WTC11 (cell line): ENCODE results near the gene CDH20. TPM values are rescaled to one million over a fixed set of nuclear protein-coding genes. Genes with fewer than 3 reads are reported as not detected.

Experiments used
- ATAC-seq: fragments of 200-7000 bp; cut with Tn5 transposase; 2 replicates; pipeline ENCODE4 v1.10.0; 2021; ENCODE audit warnings: mild to moderate bottlenecking, moderate library complexity
- CTCF ChIA-PET: fragments of 300-600 bp; sonication (Branson Sonifier 250); formaldehyde crosslinking; loops from one replicate; lab custom pipeline; 2021; ENCODE audit warnings: antibody characterized with exemption; lab: Charles Lee
- POLR2A ChIA-PET: fragments of 350-600 bp; sonication (Branson Sonifier 250); formaldehyde crosslinking; loops from one replicate; lab custom pipeline; 2021; ENCODE audit warnings: antibody characterized with exemption; lab: Charles Lee
- DNase-seq: peaks from one replicate; pipeline ENCODE4 v3.0.0; 2021; ENCODE audit warnings: low spot score
- H3K27ac Mint-ChIP-seq: 2 replicates; pipeline ENCODE4 v1.8.0; 2021; ENCODE audit warnings: mixed read lengths
- H3K27me3 Mint-ChIP-seq: 2 replicates; pipeline ENCODE4 v1.8.0; 2021; ENCODE audit warnings: low read depth, mild to moderate bottlenecking, moderate library complexity, mixed read lengths
- H3K36me3 Mint-ChIP-seq: 2 replicates; pipeline ENCODE4 v1.8.0; 2021; ENCODE audit warnings: mixed read lengths
- H3K4me1 Mint-ChIP-seq: 2 replicates; pipeline ENCODE4 v1.8.0; 2022; ENCODE audit warnings: mixed read lengths
- H3K4me3 Mint-ChIP-seq: 2 replicates; pipeline ENCODE4 v1.8.0; 2021; ENCODE audit warnings: mild to moderate bottlenecking, moderate library complexity, mixed read lengths
- H3K9me3 Mint-ChIP-seq: 2 replicates; pipeline ENCODE4 v1.8.0; 2021; ENCODE audit warnings: mixed read lengths
- CREM ChIP-seq: sonication (generic); formaldehyde crosslinking; IDR thresholded peaks from 2 replicates; pipeline ENCODE4 v1.8.1; 2022; ENCODE audit warnings: mild to moderate bottlenecking, missing genetic modification reagents, moderate library complexity
- ETV6 ChIP-seq: sonication (generic); formaldehyde crosslinking; IDR thresholded peaks from 2 replicates; pipeline ENCODE4 v1.8.1; 2022; ENCODE audit warnings: mild to moderate bottlenecking, missing genetic modification reagents
- HMGA2 ChIP-seq: fragments of 250-450 bp; sonication (Bioruptor Pico); IDR thresholded peaks from 2 replicates; pipeline ENCODE4 v1.4.0; 2021; ENCODE audit warnings: mild to moderate bottlenecking, moderate library complexity
- RELA ChIP-seq: sonication (generic); formaldehyde crosslinking; IDR thresholded peaks from 2 replicates; pipeline ENCODE4 v1.8.1; 2022; ENCODE audit warnings: missing genetic modification reagents, mild to moderate bottlenecking, borderline replicate concordance
- TP53 ChIP-seq: sonication (generic); formaldehyde crosslinking; IDR thresholded peaks from 2 replicates; pipeline ENCODE4 v1.8.1; 2023; ENCODE audit warnings: mild to moderate bottlenecking, missing genetic modification reagents
- ZNF263 ChIP-seq: sonication (generic); formaldehyde crosslinking; IDR thresholded peaks from 2 replicates; pipeline ENCODE4 v1.8.1; 2022; ENCODE audit warnings: low read depth, mild to moderate bottlenecking, moderate library complexity, missing genetic modification reagents
- total RNA-seq: library from RNA; stranded (reverse); gene quantifications from 3 replicates; pipeline ENCODE4 v1.2.3, GENCODE V29; 2021
- TF ChIP-seq, protein P1 (sequence below): sonication (generic); formaldehyde crosslinking; IDR thresholded peaks from 2 replicates; pipeline ENCODE4 v1.8.0; 2022; ENCODE audit warnings: missing genetic modification reagents
- TF ChIP-seq, protein P2 (sequence below): fragments of 250-450 bp; sonication (Bioruptor Pico); IDR thresholded peaks from 2 replicates; pipeline ENCODE4 v1.9.0; 2021; ENCODE audit warnings: mild to moderate bottlenecking
- TF ChIP-seq, protein P3 (sequence below): fragments of 250-450 bp; sonication (Bioruptor Pico); IDR thresholded peaks from 2 replicates; pipeline ENCODE4 v1.9.0; 2021; ENCODE audit warnings: mild to moderate bottlenecking, borderline replicate concordance
- TF ChIP-seq, protein P4 (sequence below): sonication (generic); formaldehyde crosslinking; IDR thresholded peaks from 2 replicates; pipeline ENCODE4 v1.8.1; 2022; ENCODE audit warnings: low read depth, mild to moderate bottlenecking, moderate library complexity, missing genetic modification reagents, borderline replicate concordance
- TF ChIP-seq, protein P5 (sequence below): sonication (generic); formaldehyde crosslinking; IDR thresholded peaks from 2 replicates; pipeline ENCODE4 v1.8.0; 2023; ENCODE audit warnings: missing genetic modification reagents

Gene CDH20
- total RNA-seq, 1 experiment from 2014 or later, result 0.39 TPM

DNA sequence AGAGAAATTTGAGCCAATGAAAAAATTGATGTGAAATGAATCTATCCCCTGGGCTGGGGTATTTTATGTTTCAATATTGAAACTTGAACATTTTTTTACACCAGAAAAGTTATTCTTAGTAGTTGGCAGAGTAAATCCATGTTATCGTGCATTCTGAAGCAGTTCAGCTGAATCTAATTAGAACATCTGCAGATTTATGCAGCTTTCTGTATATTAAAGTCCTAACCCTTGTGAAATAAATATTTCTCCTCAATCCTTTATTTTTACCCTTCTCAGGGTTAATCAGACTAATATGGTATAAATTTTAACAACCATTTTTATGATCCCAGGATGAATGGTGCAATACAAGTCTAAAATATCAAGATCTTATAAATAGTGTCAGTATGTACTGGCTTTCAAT lies 69.5 kb downstream of the CDH20 start:
- ChIA-PET POLR2A (no interaction called here), CTCF (no interaction called here)
- Mint-ChIP-seq H3K9me3 (no peaks in the 10 kb centered on the region), H3K27ac (no peak overlapping the region), H3K4me3 (no peak overlapping the region), H3K36me3 (no peaks in the 10 kb centered on the region), H3K27me3 (no peaks in the 10 kb centered on the region), H3K4me1 (no peaks in the 10 kb centered on the region)
- DNase-seq (no peak), ATAC-seq (no peak)
- TF ChIP-seq RELA (CRISPR knock-in tag) (no peak), ETV6 (CRISPR knock-in tag) (no peak), CREM (CRISPR knock-in tag) (no peak), TP53 (no peak)
- TF ChIP-seq, protein P1, sequence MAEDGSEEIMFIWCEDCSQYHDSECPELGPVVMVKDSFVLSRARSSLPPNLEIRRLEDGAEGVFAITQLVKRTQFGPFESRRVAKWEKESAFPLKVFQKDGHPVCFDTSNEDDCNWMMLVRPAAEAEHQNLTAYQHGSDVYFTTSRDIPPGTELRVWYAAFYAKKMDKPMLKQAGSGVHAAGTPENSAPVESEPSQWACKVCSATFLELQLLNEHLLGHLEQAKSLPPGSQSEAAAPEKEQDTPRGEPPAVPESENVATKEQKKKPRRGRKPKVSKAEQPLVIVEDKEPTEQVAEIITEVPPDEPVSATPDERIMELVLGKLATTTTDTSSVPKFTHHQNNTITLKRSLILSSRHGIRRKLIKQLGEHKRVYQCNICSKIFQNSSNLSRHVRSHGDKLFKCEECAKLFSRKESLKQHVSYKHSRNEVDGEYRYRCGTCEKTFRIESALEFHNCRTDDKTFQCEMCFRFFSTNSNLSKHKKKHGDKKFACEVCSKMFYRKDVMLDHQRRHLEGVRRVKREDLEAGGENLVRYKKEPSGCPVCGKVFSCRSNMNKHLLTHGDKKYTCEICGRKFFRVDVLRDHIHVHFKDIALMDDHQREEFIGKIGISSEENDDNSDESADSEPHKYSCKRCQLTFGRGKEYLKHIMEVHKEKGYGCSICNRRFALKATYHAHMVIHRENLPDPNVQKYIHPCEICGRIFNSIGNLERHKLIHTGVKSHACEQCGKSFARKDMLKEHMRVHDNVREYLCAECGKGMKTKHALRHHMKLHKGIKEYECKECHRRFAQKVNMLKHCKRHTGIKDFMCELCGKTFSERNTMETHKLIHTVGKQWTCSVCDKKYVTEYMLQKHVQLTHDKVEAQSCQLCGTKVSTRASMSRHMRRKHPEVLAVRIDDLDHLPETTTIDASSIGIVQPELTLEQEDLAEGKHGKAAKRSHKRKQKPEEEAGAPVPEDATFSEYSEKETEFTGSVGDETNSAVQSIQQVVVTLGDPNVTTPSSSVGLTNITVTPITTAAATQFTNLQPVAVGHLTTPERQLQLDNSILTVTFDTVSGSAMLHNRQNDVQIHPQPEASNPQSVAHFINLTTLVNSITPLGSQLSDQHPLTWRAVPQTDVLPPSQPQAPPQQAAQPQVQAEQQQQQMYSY (CRISPR knock-in tag), result no peak
- TF ChIP-seq, protein P2, sequence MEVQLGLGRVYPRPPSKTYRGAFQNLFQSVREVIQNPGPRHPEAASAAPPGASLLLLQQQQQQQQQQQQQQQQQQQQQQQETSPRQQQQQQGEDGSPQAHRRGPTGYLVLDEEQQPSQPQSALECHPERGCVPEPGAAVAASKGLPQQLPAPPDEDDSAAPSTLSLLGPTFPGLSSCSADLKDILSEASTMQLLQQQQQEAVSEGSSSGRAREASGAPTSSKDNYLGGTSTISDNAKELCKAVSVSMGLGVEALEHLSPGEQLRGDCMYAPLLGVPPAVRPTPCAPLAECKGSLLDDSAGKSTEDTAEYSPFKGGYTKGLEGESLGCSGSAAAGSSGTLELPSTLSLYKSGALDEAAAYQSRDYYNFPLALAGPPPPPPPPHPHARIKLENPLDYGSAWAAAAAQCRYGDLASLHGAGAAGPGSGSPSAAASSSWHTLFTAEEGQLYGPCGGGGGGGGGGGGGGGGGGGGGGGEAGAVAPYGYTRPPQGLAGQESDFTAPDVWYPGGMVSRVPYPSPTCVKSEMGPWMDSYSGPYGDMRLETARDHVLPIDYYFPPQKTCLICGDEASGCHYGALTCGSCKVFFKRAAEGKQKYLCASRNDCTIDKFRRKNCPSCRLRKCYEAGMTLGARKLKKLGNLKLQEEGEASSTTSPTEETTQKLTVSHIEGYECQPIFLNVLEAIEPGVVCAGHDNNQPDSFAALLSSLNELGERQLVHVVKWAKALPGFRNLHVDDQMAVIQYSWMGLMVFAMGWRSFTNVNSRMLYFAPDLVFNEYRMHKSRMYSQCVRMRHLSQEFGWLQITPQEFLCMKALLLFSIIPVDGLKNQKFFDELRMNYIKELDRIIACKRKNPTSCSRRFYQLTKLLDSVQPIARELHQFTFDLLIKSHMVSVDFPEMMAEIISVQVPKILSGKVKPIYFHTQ, result no peak
- TF ChIP-seq, protein P3, sequence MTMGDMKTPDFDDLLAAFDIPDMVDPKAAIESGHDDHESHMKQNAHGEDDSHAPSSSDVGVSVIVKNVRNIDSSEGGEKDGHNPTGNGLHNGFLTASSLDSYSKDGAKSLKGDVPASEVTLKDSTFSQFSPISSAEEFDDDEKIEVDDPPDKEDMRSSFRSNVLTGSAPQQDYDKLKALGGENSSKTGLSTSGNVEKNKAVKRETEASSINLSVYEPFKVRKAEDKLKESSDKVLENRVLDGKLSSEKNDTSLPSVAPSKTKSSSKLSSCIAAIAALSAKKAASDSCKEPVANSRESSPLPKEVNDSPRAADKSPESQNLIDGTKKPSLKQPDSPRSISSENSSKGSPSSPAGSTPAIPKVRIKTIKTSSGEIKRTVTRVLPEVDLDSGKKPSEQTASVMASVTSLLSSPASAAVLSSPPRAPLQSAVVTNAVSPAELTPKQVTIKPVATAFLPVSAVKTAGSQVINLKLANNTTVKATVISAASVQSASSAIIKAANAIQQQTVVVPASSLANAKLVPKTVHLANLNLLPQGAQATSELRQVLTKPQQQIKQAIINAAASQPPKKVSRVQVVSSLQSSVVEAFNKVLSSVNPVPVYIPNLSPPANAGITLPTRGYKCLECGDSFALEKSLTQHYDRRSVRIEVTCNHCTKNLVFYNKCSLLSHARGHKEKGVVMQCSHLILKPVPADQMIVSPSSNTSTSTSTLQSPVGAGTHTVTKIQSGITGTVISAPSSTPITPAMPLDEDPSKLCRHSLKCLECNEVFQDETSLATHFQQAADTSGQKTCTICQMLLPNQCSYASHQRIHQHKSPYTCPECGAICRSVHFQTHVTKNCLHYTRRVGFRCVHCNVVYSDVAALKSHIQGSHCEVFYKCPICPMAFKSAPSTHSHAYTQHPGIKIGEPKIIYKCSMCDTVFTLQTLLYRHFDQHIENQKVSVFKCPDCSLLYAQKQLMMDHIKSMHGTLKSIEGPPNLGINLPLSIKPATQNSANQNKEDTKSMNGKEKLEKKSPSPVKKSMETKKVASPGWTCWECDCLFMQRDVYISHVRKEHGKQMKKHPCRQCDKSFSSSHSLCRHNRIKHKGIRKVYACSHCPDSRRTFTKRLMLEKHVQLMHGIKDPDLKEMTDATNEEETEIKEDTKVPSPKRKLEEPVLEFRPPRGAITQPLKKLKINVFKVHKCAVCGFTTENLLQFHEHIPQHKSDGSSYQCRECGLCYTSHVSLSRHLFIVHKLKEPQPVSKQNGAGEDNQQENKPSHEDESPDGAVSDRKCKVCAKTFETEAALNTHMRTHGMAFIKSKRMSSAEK, result no peak
- TF ChIP-seq, protein P4, sequence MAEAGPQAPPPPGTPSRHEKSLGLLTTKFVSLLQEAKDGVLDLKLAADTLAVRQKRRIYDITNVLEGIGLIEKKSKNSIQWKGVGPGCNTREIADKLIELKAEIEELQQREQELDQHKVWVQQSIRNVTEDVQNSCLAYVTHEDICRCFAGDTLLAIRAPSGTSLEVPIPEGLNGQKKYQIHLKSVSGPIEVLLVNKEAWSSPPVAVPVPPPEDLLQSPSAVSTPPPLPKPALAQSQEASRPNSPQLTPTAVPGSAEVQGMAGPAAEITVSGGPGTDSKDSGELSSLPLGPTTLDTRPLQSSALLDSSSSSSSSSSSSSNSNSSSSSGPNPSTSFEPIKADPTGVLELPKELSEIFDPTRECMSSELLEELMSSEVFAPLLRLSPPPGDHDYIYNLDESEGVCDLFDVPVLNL (CRISPR knock-in tag), result no peak

DNA sequence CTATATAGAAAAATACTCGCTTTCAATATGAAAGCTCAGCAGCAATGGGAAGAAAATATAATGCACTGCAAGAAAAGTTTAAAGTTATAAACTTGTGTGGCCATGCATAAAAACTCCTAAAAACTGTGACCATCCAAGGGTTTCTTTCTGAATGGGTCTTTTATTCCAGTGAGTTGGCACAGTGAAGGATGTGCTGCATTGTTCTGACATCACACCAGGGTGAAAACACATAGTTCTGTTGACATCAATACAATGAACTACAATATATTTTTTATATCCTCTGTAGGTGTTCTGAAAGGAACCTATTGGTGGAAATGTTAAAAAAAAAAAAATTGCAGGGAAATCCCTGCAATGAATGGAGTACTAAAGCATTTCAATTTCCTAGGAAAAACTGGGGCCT lies 80.2 kb downstream of the CDH20 start:
- TF ChIP-seq, protein P4 (CRISPR knock-in tag), result no peak
- TF ChIP-seq, protein P5, sequence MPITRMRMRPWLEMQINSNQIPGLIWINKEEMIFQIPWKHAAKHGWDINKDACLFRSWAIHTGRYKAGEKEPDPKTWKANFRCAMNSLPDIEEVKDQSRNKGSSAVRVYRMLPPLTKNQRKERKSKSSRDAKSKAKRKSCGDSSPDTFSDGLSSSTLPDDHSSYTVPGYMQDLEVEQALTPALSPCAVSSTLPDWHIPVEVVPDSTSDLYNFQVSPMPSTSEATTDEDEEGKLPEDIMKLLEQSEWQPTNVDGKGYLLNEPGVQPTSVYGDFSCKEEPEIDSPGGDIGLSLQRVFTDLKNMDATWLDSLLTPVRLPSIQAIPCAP (CRISPR knock-in tag), result no peak
- no peak for TF ChIP-seq HMGA2 (CRISPR knock-in tag)
- TF ChIP-seq ZNF263 (CRISPR knock-in tag), result no peak
- TF ChIP-seq, all 79 proteins: peak for 0
- no peaks in the 10 kb centered on the region for H3K27me3 Mint-ChIP-seq
- no peaks in the 10 kb centered on the region for H3K4me1 Mint-ChIP-seq
- POLR2A ChIA-PET, result no interaction called here
- no peak for DNase-seq
- H3K27ac Mint-ChIP-seq, result no peak overlapping the region
- ATAC-seq, result no peak
- H3K4me3 Mint-ChIP-seq, result no peak overlapping the region
- H3K9me3 Mint-ChIP-seq, result no peaks in the 10 kb centered on the region
- H3K36me3 Mint-ChIP-seq, result no peaks in the 10 kb centered on the region
- CTCF ChIA-PET, result no interaction called here
